Activated CD8-positive, alpha-beta T cell treated with anti-CD3 and anti-CD28 coated beads, Interleukin-2, amount 10 ng/mL, durations not matched to agents 7 days and 5 days (primary cell): Measurements from ENCODE around the gene TMEM30A. TPM values are rescaled to one million over a fixed set of nuclear protein-coding genes. Genes with fewer than 3 reads are reported as not detected.

ENCODE experiments used
- ATAC-seq: fragments of 150-1000 bp; cut with Tn5 transposase; one replicate; pipeline ENCODE4 v1.10.0; 2021; ENCODE audit warnings: moderate library complexity
- CTCF ChIA-PET: fragments of 350-600 bp; sonication (Branson Sonifier 250); formaldehyde crosslinking; loops from one replicate; lab custom pipeline; 2021; ENCODE audit warnings: antibody characterized with exemption; lab: Charles Lee
- POLR2A ChIA-PET: fragments of 350-600 bp; sonication (Branson Sonifier 250); formaldehyde crosslinking; loops from one replicate; lab custom pipeline; 2021; ENCODE audit warnings: antibody characterized with exemption; lab: Charles Lee
- DNase-seq: peaks from one replicate; pipeline ENCODE4 v3.0.0-alpha.2; 2020
- H3K27ac Mint-ChIP-seq: one replicate; pipeline ENCODE4 v1.8.0; 2021; ENCODE audit warnings: mild to moderate bottlenecking, mixed read lengths
- H3K27me3 Mint-ChIP-seq: one replicate; pipeline ENCODE4 v1.8.0; 2021; ENCODE audit warnings: low read depth, mixed read lengths
- H3K36me3 Mint-ChIP-seq: one replicate; pipeline ENCODE4 v1.8.0; 2021; ENCODE audit warnings: low read depth, mixed read lengths
- H3K4me1 Mint-ChIP-seq: one replicate; pipeline ENCODE4 v1.8.0; 2021; ENCODE audit warnings: low read depth, mixed read lengths
- H3K4me3 Mint-ChIP-seq: one replicate; pipeline ENCODE4 v1.8.0; 2021; ENCODE audit warnings: mild to moderate bottlenecking, mixed read lengths
- H3K9me3 Mint-ChIP-seq: one replicate; pipeline ENCODE4 v1.8.0; 2022; ENCODE audit warnings: mixed read lengths; ENCODE audit not compliant: insufficient read depth
- total RNA-seq, 2 experiments: library from RNA; stranded (reverse); gene quantifications; one replicate each; pipeline ENCODE4 v1.2.3, GENCODE V29; 2021

The TMEM30A gene
- total RNA-seq, 2 experiments from 2014 or later = 50.2 to 56.4 TPM

GRCh38 chr6:75204217-75204958 lies 80.2 kb downstream of the TMEM30A start:
- ChIA-PET CTCF (interaction anchor here (0.8 to 1.7 kb wide), 10 partner anchors 7 to 1465 kb away, joined by 3 to 12 read pairs (median 4); no protein-coding TSS in a partner anchor), POLR2A (no interaction called here)
- H3K9me3 Mint-ChIP-seq = no peaks in the 10 kb centered on the region
- ATAC-seq = no peak
- H3K27me3 Mint-ChIP-seq = peaks cover 86% of the 10 kb centered on the region
- peak; percentile 57 for DNase-seq
- H3K36me3 Mint-ChIP-seq = no peaks in the 10 kb centered on the region
- H3K27ac Mint-ChIP-seq = no peak overlapping the region
- H3K4me3 Mint-ChIP-seq = peak overlapping the region; percentile 16
- H3K4me1 Mint-ChIP-seq = peaks cover 53% of the 10 kb centered on the region

GRCh38 chr6:75203721-75204120 lies 80.9 kb downstream of the TMEM30A start:
- peaks cover 49% of the 10 kb centered on the region for H3K4me1 Mint-ChIP-seq
- no peak overlapping the region for H3K4me3 Mint-ChIP-seq
- H3K9me3 Mint-ChIP-seq = no peaks in the 10 kb centered on the region
- no peak for DNase-seq
- peaks cover 83% of the 10 kb centered on the region for H3K27me3 Mint-ChIP-seq
- ATAC-seq = no peak
- no peak overlapping the region for H3K27ac Mint-ChIP-seq
- POLR2A ChIA-PET = no interaction called here
- no peaks in the 10 kb centered on the region for H3K36me3 Mint-ChIP-seq
- CTCF ChIA-PET = interaction anchor here (0.8 to 1.7 kb wide), 10 partner anchors 8 to 1465 kb away, joined by 3 to 12 read pairs (median 4); no protein-coding TSS in a partner anchor

Other genes with a start within 250 kb of the TMEM30A start
- under 1 TPM in 1 of 2 experiments, not detected in 1; 0.05 TPM for gene COL12A1, start 78.7 kb downstream of the TMEM30A start, total RNA-seq
- gene COX7A2, start 41.0 kb downstream of the TMEM30A start, total RNA-seq = 100 to 1,000 TPM; 430 to 441 TPM
- not detected for gene FILIP1, start 209.0 kb upstream of the TMEM30A start, total RNA-seq